Activated naive CD8-positive, alpha-beta T cell treated with anti-CD3 and anti-CD28 coated beads, Interleukin-2, amount 50 U/mL, for 24 hours (primary cell): ENCODE results near the gene FSD1L.
"Not testable (repeated sequence)": the region's sequence is repeated elsewhere in the genome, so short reads cannot be mapped to it uniquely, and the experiment has no call there.

Experiments
- ATAC-seq: fragments of 150-1000 bp; cut with Tn5 transposase; one replicate; pipeline ENCODE4 v1.10.0; 2021
- DNase-seq: peaks from one replicate; pipeline ENCODE4 v3.0.0; 2021
- H3K27ac Mint-ChIP-seq: one replicate; pipeline ENCODE4 v1.8.0; 2021; ENCODE audit warnings: mild to moderate bottlenecking, mixed read lengths
- H3K27me3 Mint-ChIP-seq: one replicate; pipeline ENCODE4 v1.8.0; 2021; ENCODE audit warnings: mixed read lengths
- H3K36me3 Mint-ChIP-seq: one replicate; pipeline ENCODE4 v1.8.0; 2021; ENCODE audit warnings: low read depth, mixed read lengths
- H3K4me1 Mint-ChIP-seq: one replicate; pipeline ENCODE4 v1.8.0; 2021; ENCODE audit warnings: mixed read lengths
- H3K4me3 Mint-ChIP-seq: one replicate; pipeline ENCODE4 v1.8.0; 2021; ENCODE audit warnings: mild to moderate bottlenecking, moderate library complexity, mixed read lengths
- H3K9me3 Mint-ChIP-seq: one replicate; pipeline ENCODE4 v1.8.0; 2021; ENCODE audit warnings: mixed read lengths

FSD1L gene

GRCh38 chr9:105531530-105531929, 83.7 kb downstream of the FSD1L start:
- H3K27ac Mint-ChIP-seq, result no peak overlapping the region
- DNase-seq (no peak), ATAC-seq (no peak)
- peaks cover 2% of the 10 kb centered on the region for H3K36me3 Mint-ChIP-seq
- H3K4me3 Mint-ChIP-seq, result no peak overlapping the region
- peaks cover 1% of the 10 kb centered on the region for H3K27me3 Mint-ChIP-seq
- H3K4me1 Mint-ChIP-seq, result peaks cover 31% of the 10 kb centered on the region
- peaks cover 3% of the 10 kb centered on the region for H3K9me3 Mint-ChIP-seq

- H3K27me3 Mint-ChIP-seq, result no peaks in the 10 kb centered on the region
These were observed 88.3 kb downstream of the FSD1L start for GRCh38 chr9:105535920-105536668.

GRCh38 chr9:105539452-105539851, 91.6 kb downstream of the FSD1L start:
- no peaks in the 10 kb centered on the region for H3K36me3 Mint-ChIP-seq
- no peaks in the 10 kb centered on the region for H3K27me3 Mint-ChIP-seq
- DNase-seq (peak; percentile 8), ATAC-seq (no peak)
- H3K27ac Mint-ChIP-seq, result no peak overlapping the region
- H3K4me3 Mint-ChIP-seq, result no peak overlapping the region
- no peaks in the 10 kb centered on the region for H3K9me3 Mint-ChIP-seq
- peaks cover 23% of the 10 kb centered on the region for H3K4me1 Mint-ChIP-seq

More at GRCh38 chr9:105535920-105536668, 88.3 kb downstream of the FSD1L start:
- H3K9me3 Mint-ChIP-seq, result no peaks in the 10 kb centered on the region
- ATAC-seq, result peak; percentile 68
- peaks cover 31% of the 10 kb centered on the region for H3K4me1 Mint-ChIP-seq
- no peak overlapping the region for H3K27ac Mint-ChIP-seq
- H3K36me3 Mint-ChIP-seq, result no peaks in the 10 kb centered on the region
- DNase-seq, result no peak
- no peak overlapping the region for H3K4me3 Mint-ChIP-seq

- ATAC-seq, result peak; percentile 100
- H3K4me1 Mint-ChIP-seq, result peaks cover 6% of the 10 kb centered on the region
- peak overlapping the region; percentile 32 for H3K27ac Mint-ChIP-seq
- no peaks in the 10 kb centered on the region for H3K27me3 Mint-ChIP-seq
- H3K9me3 Mint-ChIP-seq, result no peaks in the 10 kb centered on the region
- no peak for DNase-seq
- H3K36me3 Mint-ChIP-seq, result no peaks in the 10 kb centered on the region
- H3K4me3 Mint-ChIP-seq, result no peak overlapping the region
These were observed 94.0 kb downstream of the FSD1L start for GRCh38 chr9:105541838-105542237.

GRCh38 chr9:105554042-105554441, 106.2 kb downstream of the FSD1L start:
- H3K9me3 Mint-ChIP-seq, result no peaks in the 10 kb centered on the region
- ATAC-seq (no peak), DNase-seq (no peak)
- no peaks in the 10 kb centered on the region for H3K27me3 Mint-ChIP-seq
- peaks cover 16% of the 10 kb centered on the region for H3K4me1 Mint-ChIP-seq
- H3K36me3 Mint-ChIP-seq, result no peaks in the 10 kb centered on the region
- H3K4me3 Mint-ChIP-seq, result no peak overlapping the region
- no peak overlapping the region for H3K27ac Mint-ChIP-seq

- ATAC-seq (peak; percentile 97), DNase-seq (peak; percentile 84)
- Mint-ChIP-seq H3K4me1 (peaks cover 21% of the 10 kb centered on the region), H3K9me3 (peaks cover 18% of the 10 kb centered on the region), H3K27ac (peak within 1 kb of the TSS; percentile 82), H3K4me3 (peak within 1 kb of the TSS; percentile 92), H3K27me3 (no peaks in the 10 kb centered on the region), H3K36me3 (peaks cover 28% of the 10 kb centered on the region)
These were observed 110.2 kb downstream of the FSD1L start, which contains the start of gene FKTN for GRCh38 chr9:105557804-105558610. TSS of gene FKTN (plus strand) at chr9:105558131. CDS start at chr9:105575033, 16,902 bp downstream.

- peaks cover 25% of the 10 kb centered on the region for H3K9me3 Mint-ChIP-seq
- peak overlapping the region; percentile 20 for H3K27ac Mint-ChIP-seq
- H3K4me1 Mint-ChIP-seq, result no peaks in the 10 kb centered on the region
- no peak for DNase-seq
- no peak overlapping the region for H3K4me3 Mint-ChIP-seq
- no peak for ATAC-seq
- H3K36me3 Mint-ChIP-seq, result peaks cover 43% of the 10 kb centered on the region
- no peaks in the 10 kb centered on the region for H3K27me3 Mint-ChIP-seq
These were observed 124.6 kb downstream of the FSD1L start for GRCh38 chr9:105572455-105572854.

GRCh38 chr9:105579952-105580351, 132.1 kb downstream of the FSD1L start:
- H3K27ac Mint-ChIP-seq, H3K4me3 Mint-ChIP-seq, H3K4me1 Mint-ChIP-seq, DNase-seq, ATAC-seq, H3K27me3 Mint-ChIP-seq, H3K9me3 Mint-ChIP-seq: not testable (repeated sequence)
- H3K36me3 Mint-ChIP-seq, result peaks cover 29% of the 10 kb centered on the region

- not testable (repeated sequence) for H3K9me3 Mint-ChIP-seq, H3K4me1 Mint-ChIP-seq, H3K4me3 Mint-ChIP-seq, H3K27ac Mint-ChIP-seq, ATAC-seq, DNase-seq, H3K27me3 Mint-ChIP-seq
- H3K36me3 Mint-ChIP-seq, result peaks cover 17% of the 10 kb centered on the region
These were observed 133.7 kb downstream of the FSD1L start for GRCh38 chr9:105581550-105581949.

GRCh38 chr9:105593145-105593544, 145.3 kb downstream of the FSD1L start:
- no peaks in the 10 kb centered on the region for H3K4me1 Mint-ChIP-seq
- peaks cover 39% of the 10 kb centered on the region for H3K36me3 Mint-ChIP-seq
- ATAC-seq (no peak), DNase-seq (no peak)
- H3K27me3 Mint-ChIP-seq, result no peaks in the 10 kb centered on the region
- no peak overlapping the region for H3K27ac Mint-ChIP-seq
- peaks cover 16% of the 10 kb centered on the region for H3K9me3 Mint-ChIP-seq
- H3K4me3 Mint-ChIP-seq, result no peak overlapping the region
